Measurements from ENCODE around the gene SPDYE6.

SPDYE6 gene

GRCh38 chr7:102296179-102296438, 60.1 kb downstream of the SPDYE6 start:
- H3K36me3 Mint-ChIP-seq (ENCODE audit: low read depth), result no peaks in the 10 kb centered on the region
- H3K27ac Mint-ChIP-seq, result no peak overlapping the region
- no peak overlapping the region for H3K4me3 Mint-ChIP-seq
- no peaks in the 10 kb centered on the region for H3K9me3 Mint-ChIP-seq
- peaks cover 14% of the 10 kb centered on the region for H3K27me3 Mint-ChIP-seq (ENCODE audit: low read depth)
- no peak for TF ChIP-seq CTCF (IDR thresholded peaks at IDR 0.05; ENCODE audit: unreplicated experiment in 3 of 3)
- peaks cover 34% of the 10 kb centered on the region for H3K4me1 Mint-ChIP-seq
